K562 (cell line): ENCODE measurements around the gene PRKAG2. TPM values are rescaled to one million over a fixed set of nuclear protein-coding genes. Genes with fewer than 3 reads are reported as not detected.

Source experiments
- ATAC-seq: fragments of 200-7000 bp; cut with Tn5 transposase; 3 replicates; pipeline ENCODE4 v1.9.1; 2020; ENCODE audit warnings: moderate library complexity
- BruUV-seq: library from RNA; stranded (reverse); fragments of 400-500 nt; replicated peaks from 2 replicates; lab custom pipeline; 2021; lab: Mats Ljungman, UMichigan
- CTCF ChIA-PET: fragments of 300-600 bp; formaldehyde crosslinking; extraction: SDS; loops from one replicate; lab custom pipeline; 2021; ENCODE audit warnings: low intra/inter-chr PET ratio; lab: Yijun Ruan, JAX
- POLR2A ChIA-PET: fragments of 300-600, 350-650 bp; sonication (Branson Sonifier 250); formaldehyde crosslinking; extraction: SDS; loops from one replicate; lab custom pipeline; 2021; ENCODE audit warnings: antibody characterized with exemption, inconsistent platforms; lab: Yijun Ruan, JAX
- DNase-seq, 4 experiments: peaks; one replicate each; pipeline versions ENCODE4 v3.0.0 to v3.0.0-alpha.2; 2011 to 2018; ENCODE audit warnings: low spot score in 3 of 4, mixed read lengths in 3 of 4; ENCODE audit errors: extremely low read depth in 1 of 4
- FAIRE-seq: peaks from 2 replicates; lab custom pipeline; 2011; peaks lifted over from hg19 to GRCh38; lab: Jason Lieb, UNC
- H2AFZ ChIP-seq: 2 replicates; pipeline ENCODE4 v1.6.0; 2011; ENCODE audit warnings: low read depth, low read length, control low read depth, inconsistent platforms
- H3K27ac ChIP-seq: fragments of 200-600 bp; 3 replicates; pipeline ENCODE4 v1.8.0; 2011; ENCODE audit warnings: low read depth, mild to moderate bottlenecking, control low read depth, inconsistent platforms, low read length, moderate library complexity, mixed read lengths; ENCODE audit errors: extremely low read depth
- H3K27me3 ChIP-seq, 2 experiments: fragments of 300-600 bp in 1 of 2; 2 replicates in 1 of 2; 3 replicates in 1 of 2; pipeline versions ENCODE4 v1.6.0 to v1.8.0; 2011; ENCODE audit warnings: inconsistent platforms in 2 of 2, low read length in 2 of 2, mild to moderate bottlenecking in 1 of 2, mixed read lengths in 1 of 2, moderate library complexity in 1 of 2; ENCODE audit not compliant: control insufficient read depth in 2 of 2, insufficient read depth in 2 of 2
- H3K36me3 ChIP-seq: fragments of 300-600 bp; 3 replicates; pipeline ENCODE4 v1.8.0; 2011; ENCODE audit warnings: mild to moderate bottlenecking, low read length, inconsistent platforms; ENCODE audit not compliant: control insufficient read depth, insufficient read depth
- H3K4me1 ChIP-seq, 2 experiments: fragments of 200-600 bp in 1 of 2; replicated peaks in 1 of 2; 2 replicates in 1 of 2; 3 replicates in 1 of 2; pipeline versions ENCODE4 v1.5.1 to v1.8.0; 2011; ENCODE audit warnings: inconsistent platforms in 2 of 2, low read length in 2 of 2, mild to moderate bottlenecking in 1 of 2, mixed read lengths in 1 of 2, moderate library complexity in 1 of 2; ENCODE audit not compliant: control insufficient read depth in 2 of 2, insufficient read depth in 2 of 2
- H3K4me2 ChIP-seq: 2 replicates; pipeline ENCODE4 v1.6.1; 2011; ENCODE audit warnings: low read length, control low read depth, inconsistent platforms, mixed read lengths; ENCODE audit not compliant: insufficient read depth
- H3K4me3 ChIP-seq: fragments of 200-600 bp; sonication (generic), shearing (Covaris generic); 2 replicates; pipeline ENCODE4 v1.5.1; 2016; ENCODE audit warnings: control low read depth, inconsistent platforms
- H3K79me2 ChIP-seq: fragments of 200-600 bp; 3 replicates; pipeline ENCODE4 v1.8.0; 2011; ENCODE audit warnings: low read length, inconsistent platforms; ENCODE audit not compliant: control insufficient read depth, insufficient read depth
- H3K9ac ChIP-seq, 2 experiments: 2 replicates each; pipeline versions ENCODE4 v1.6.0 to v1.6.1; 2011; ENCODE audit warnings: low read depth in 2 of 2, low read length in 2 of 2, control low read depth in 1 of 2, inconsistent platforms in 1 of 2, mild to moderate bottlenecking in 1 of 2, mixed read lengths in 1 of 2; ENCODE audit not compliant: insufficient read depth in 1 of 2
- H3K9me1 ChIP-seq: one replicate; pipeline ENCODE4 v1.6.0; 2011; ENCODE audit warnings: inconsistent platforms, mild to moderate bottlenecking, low read length, moderate library complexity; ENCODE audit not compliant: control insufficient read depth, insufficient read depth
- H3K9me3 ChIP-seq: replicated peaks from 2 replicates; pipeline ENCODE4 v1.5.1; 2011; ENCODE audit warnings: low read depth, low read length, inconsistent platforms; ENCODE audit not compliant: control insufficient read depth, insufficient read depth
- H4K20me1 ChIP-seq: replicated peaks from 2 replicates; pipeline ENCODE4 v1.6.1; 2011; ENCODE audit warnings: low read length, inconsistent platforms, mixed read lengths; ENCODE audit not compliant: control insufficient read depth, insufficient read depth
- PTRF ChIP-seq: fragments of 450-650 bp; IDR thresholded peaks from 2 replicates; pipeline ENCODE4 v1.6.1; 2016; ENCODE audit warnings: mild to moderate bottlenecking, missing genetic modification characterization, missing compliant biosample characterization
- ZNF263 ChIP-seq: sonication (generic); formaldehyde crosslinking; IDR thresholded peaks from 2 replicates; pipeline ENCODE4 v1.8.0; 2022; ENCODE audit warnings: mild to moderate bottlenecking, missing genetic modification reagents, borderline replicate concordance
- WGBS: fragments of 100-300 bp; shearing (Covaris generic); methylation state at CpG from one replicate; pipeline ENCODE4 v1.1.6; 2016; ENCODE audit warnings: low coverage, mixed read lengths; ENCODE audit not compliant: insufficient coverage; ENCODE audit errors: missing lambda C conversion rate; 5-methylcytosine and 5-hydroxymethylcytosine counted together
- in situ Hi-C: fragments of 300-500 bp; cut with MboI; formaldehyde crosslinking; loops from 4 replicates; pipeline ENCODE4 v1.15.0; 2018; ENCODE audit warnings: inconsistent platforms, mixed read lengths
- intact Hi-C: fragments of 100-400 bp; cut with micrococcal nuclease; formaldehyde crosslinking; loops from 2 replicates; pipeline ENCODE4 v1.14.2; 2022
- polyA plus RNA-seq, 8 experiments: library from polyadenylated mRNA; depleted of rRNA in 4 of 8; stranded (reverse) in 5 of 8; unstranded in 3 of 8; fragments of >200 nt; fragmentation: Nextera tagmentation in 2 of 8; fragmentation: Illumina TruSeq in 1 of 8; extraction: Ambion mirVana in 2 of 8; extraction: Trizol in 1 of 8; gene quantifications; 2 replicates each; pipeline versions ENCODE4 v1.2.1 to v1.2.3, GENCODE V29; 2011 to 2014; ENCODE audit warnings: inconsistent platforms in 1 of 8, missing spikeins in 1 of 8
- total RNA-seq, 7 experiments: library from RNA; depleted of rRNA in 6 of 7; stranded (reverse); fragments of >200 nt in 6 of 7; fragmentation: Illumina TruSeq in 2 of 7; extraction: Trizol in 2 of 7; gene quantifications; 2 replicates each; pipeline versions ENCODE4 v1.2.1 to v1.2.3, GENCODE V29; 2011 to 2021; ENCODE audit warnings: low replicate concordance in 1 of 7
- TF ChIP-seq, protein P1 (sequence below): fragments of 250-450 bp; sonication (Bioruptor Pico); IDR thresholded peaks from 2 replicates; pipeline ENCODE4 v1.4.0; 2020; ENCODE audit warnings: borderline replicate concordance

PRKAG2 gene
- total and polyA plus RNA-seq, 9 of the 15 experiments (the other 6 are each of a cell fraction or from before 2014, with no cell fraction given): 0.99 to 5.6 (median 3.3) TPM

DNA sequence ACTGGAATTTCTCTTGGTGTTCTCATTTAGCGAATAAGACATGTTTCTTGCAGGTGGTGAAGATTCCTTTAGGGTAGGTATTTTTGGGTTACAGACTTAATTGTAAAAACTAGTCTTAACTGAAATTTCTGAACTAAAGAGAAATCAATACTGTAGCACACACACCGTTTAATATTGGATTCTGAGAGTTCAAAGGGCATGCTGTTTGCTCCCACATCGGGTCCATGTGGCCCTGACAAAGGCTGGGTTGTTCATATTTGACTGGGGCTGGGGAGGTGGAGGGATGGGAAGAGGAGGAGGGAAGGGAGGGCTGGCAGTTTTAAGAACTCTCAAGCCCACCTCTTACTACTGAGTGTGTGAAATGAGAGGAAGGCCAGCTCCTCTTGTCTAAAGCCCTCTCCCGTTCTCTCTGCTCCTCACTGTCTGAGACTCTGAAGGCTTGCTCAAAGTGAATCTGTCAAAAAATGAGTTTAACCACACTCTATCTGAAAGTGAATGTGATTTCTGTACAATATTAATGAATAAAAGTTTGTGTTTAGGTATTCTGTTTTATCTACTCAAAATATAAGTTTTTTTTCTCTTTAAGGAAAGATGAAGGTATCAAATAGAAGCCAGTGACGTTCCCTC, 317.2 kb downstream of the PRKAG2 start:
- no peak for FAIRE-seq
- TF ChIP-seq ZNF263 (CRISPR knock-in tag): no peak
- TF ChIP-seq, protein P1, sequence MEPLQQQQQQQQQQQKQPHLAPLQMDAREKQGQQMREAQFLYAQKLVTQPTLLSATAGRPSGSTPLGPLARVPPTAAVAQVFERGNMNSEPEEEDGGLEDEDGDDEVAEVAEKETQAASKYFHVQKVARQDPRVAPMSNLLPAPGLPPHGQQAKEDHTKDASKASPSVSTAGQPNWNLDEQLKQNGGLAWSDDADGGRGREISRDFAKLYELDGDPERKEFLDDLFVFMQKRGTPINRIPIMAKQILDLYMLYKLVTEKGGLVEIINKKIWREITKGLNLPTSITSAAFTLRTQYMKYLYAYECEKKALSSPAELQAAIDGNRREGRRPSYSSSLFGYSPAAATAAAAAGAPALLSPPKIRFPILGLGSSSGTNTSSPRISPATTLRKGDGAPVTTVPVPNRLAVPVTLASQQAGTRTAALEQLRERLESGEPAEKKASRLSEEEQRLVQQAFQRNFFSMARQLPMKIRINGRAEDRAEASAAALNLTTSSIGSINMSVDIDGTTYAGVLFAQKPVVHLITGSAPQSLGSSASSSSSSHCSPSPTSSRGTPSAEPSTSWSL (CRISPR knock-in tag): no peak
- TF ChIP-seq PTRF (tag): no peak
- TF ChIP-seq, all 486 proteins: peak for 0
- Histone ChIP-seq H2AFZ (no peak overlapping the region), H3K27me3 (peaks cover 54 to 68% of the 10 kb centered on the region in 2 experiments; a peak in 4 of 5 replicates), H3K27ac (no peak overlapping the region), H3K4me1 (no peaks in the 10 kb centered on the region), H3K79me2 (no peaks in the 10 kb centered on the region), H3K4me2 (no peak overlapping the region), H3K4me3 (no peak overlapping the region), H3K9me1 (no peaks in the 10 kb centered on the region), H3K36me3 (no peaks in the 10 kb centered on the region), H3K9ac (no peak overlapping the region), H4K20me1 (no peaks in the 10 kb centered on the region), H3K9me3 (no peaks in the 10 kb centered on the region)
- WGBS: 4% methylated on average over 5 of the region's 5 CpGs
- no TSS peak for BruUV-seq
- ATAC-seq: no peak
- DNase-seq: no peak
- CTCF ChIA-PET: no interaction called here
- in situ Hi-C loops (no loop called here), intact Hi-C loops (no loop called here)
- POLR2A ChIA-PET: no interaction called here
